ENCODE measurements around the gene SCYGR1.

DNA sequence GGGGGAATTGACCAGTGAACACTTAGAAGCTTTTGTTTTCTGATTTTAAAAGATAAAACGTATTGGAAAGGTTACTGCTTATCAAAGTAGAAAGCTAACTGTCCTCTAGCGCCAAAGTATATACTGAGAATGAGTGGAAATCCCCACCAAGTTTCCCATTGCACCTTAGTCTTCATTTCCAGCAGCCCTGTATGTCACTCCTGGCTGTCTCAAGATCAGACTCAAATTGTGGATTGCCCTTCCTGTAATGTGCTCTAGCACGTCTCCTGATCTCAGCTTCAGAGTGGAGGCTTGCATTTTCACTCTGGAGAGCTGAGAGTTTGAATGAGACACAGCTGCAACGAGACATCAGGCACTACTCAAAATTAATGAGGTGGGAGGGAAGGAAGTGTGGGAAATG, 36.1 kb downstream of the SCYGR1 start:
- TF ChIP-seq, protein P1, sequence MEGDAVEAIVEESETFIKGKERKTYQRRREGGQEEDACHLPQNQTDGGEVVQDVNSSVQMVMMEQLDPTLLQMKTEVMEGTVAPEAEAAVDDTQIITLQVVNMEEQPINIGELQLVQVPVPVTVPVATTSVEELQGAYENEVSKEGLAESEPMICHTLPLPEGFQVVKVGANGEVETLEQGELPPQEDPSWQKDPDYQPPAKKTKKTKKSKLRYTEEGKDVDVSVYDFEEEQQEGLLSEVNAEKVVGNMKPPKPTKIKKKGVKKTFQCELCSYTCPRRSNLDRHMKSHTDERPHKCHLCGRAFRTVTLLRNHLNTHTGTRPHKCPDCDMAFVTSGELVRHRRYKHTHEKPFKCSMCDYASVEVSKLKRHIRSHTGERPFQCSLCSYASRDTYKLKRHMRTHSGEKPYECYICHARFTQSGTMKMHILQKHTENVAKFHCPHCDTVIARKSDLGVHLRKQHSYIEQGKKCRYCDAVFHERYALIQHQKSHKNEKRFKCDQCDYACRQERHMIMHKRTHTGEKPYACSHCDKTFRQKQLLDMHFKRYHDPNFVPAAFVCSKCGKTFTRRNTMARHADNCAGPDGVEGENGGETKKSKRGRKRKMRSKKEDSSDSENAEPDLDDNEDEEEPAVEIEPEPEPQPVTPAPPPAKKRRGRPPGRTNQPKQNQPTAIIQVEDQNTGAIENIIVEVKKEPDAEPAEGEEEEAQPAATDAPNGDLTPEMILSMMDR (IDR thresholded peaks at IDR 0.05; ENCODE audit: poor library complexity, severe bottlenecking) = no peak
- TF ChIP-seq EZH2 (IDR thresholded peaks at IDR 0.05; ENCODE audit: borderline replicate concordance, insufficient read depth, low read length, poor library complexity, severe bottlenecking) = no peak
- TF ChIP-seq POLR2AphosphoS5 (IDR thresholded peaks at IDR 0.05) = no peak
